Left lung (tissue), 10 donors: Measurements from ENCODE around the gene GLA. TPM values are rescaled to one million over a fixed set of nuclear protein-coding genes. Genes with fewer than 3 reads are reported as not detected.

Source experiments
- ATAC-seq: fragments of 200-7000 bp; cut with Tn5 transposase; one replicate; pipeline ENCODE4 v1.9.1; 2020; ENCODE audit warnings: moderate library complexity
- DNase-seq, 4 donors: peaks; one replicate each; pipeline ENCODE4 v3.0.0-alpha.2; 2013 to 2020
- H3K27ac ChIP-seq, 2 donors: fragments of 200-600 bp; sonication (generic) in 1 of 2; one replicate each; pipeline versions ENCODE4 v1.5.0 to v1.8.0; 2020 to 2021
- H3K27me3 ChIP-seq, 2 donors: fragments of 200-600 bp; sonication (generic) in 1 of 2; one replicate each; pipeline versions ENCODE4 v1.5.0 to v1.8.0; 2020 to 2021
- H3K36me3 ChIP-seq, 2 donors: fragments of 200-600 bp; sonication (generic) in 1 of 2; one replicate each; pipeline versions ENCODE4 v1.5.0 to v1.8.0; 2020 to 2021
- H3K4me1 ChIP-seq, 2 donors: fragments of 200-600 bp; one replicate each; pipeline ENCODE4 v1.8.0; 2021
- H3K4me3 ChIP-seq, 2 donors: fragments of 200-600 bp; sonication (generic) in 1 of 2; one replicate each; pipeline versions ENCODE4 v1.5.0 to v1.8.0; 2020 to 2021; ENCODE audit warnings: mild to moderate bottlenecking in 1 of 2
- H3K9me3 ChIP-seq, 2 donors: fragments of 200-600 bp; sonication (generic) in 1 of 2; one replicate each; pipeline versions ENCODE4 v1.5.0 to v1.8.0; 2020 to 2021
- intact Hi-C, 2 donors: fragments of 100-400 bp; cut with DNase I; formaldehyde crosslinking; loops; one replicate each; pipeline versions ENCODE4 v1.11.2 to v1.14.2; 2022
- polyA plus RNA-seq, 6 donors: library from polyadenylated mRNA; unstranded; fragments of 120-200 nt; gene quantifications; one replicate each; pipeline ENCODE4 v1.2.1, GENCODE V29; 2013; ENCODE audit not compliant: insufficient read length in 6 of 6
- total RNA-seq, 2 donors: library from RNA; stranded (reverse); fragmentation: NEBNext Ultra II Directional; extraction: Animal tissue kit (Norgen Biotek cat#: 25700); gene quantifications; one replicate each; pipeline ENCODE4 v1.2.1, GENCODE V29; 2021
- TF ChIP-seq, protein P1 (sequence below), 2 donors: fragments of 200-600 bp; sonication (generic) in 1 of 2; IDR thresholded peaks; one replicate each; pipeline versions ENCODE4 v1.5.0 to v1.8.0; 2021; ENCODE audit warnings: antibody characterized with exemption in 2 of 2
- donor health status: DM: no; HTN: yes; CAD: no.
- donor health status: DM: no; HTN: no; CAD: no.

Gene GLA
- total and polyA plus RNA-seq, 8 donors = 26.2 to 57.7 (median 28.7) TPM

DNA sequence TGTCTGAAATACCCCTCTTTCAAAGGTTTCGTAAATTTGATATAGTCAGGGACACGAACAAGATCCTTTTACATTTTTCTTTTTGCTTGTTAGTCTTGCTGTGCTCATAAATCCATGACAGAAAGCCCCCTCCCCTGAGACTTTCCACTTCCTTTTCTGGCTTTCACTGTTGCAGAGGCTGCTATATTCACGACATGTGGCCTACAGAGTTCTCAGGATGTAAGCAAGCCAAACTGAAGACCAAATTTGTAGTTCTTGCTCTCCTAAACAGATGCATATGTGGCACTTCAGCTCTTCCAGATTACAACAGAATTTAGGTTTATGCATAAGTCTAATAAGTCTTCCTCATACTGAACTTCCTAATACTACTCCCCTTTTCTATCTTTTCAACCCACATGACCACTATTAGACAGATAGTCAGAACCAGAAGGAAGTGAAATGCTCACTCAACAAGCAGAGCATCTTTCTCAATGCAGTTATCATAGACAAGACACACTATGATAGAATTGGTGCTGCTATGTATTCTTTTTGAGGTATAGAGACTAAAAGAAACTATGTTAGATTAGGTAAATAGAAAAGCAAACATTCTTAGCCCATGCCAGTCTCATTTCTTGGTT is 36.7 kb downstream of the GLA start:
- TF ChIP-seq, protein P1, sequence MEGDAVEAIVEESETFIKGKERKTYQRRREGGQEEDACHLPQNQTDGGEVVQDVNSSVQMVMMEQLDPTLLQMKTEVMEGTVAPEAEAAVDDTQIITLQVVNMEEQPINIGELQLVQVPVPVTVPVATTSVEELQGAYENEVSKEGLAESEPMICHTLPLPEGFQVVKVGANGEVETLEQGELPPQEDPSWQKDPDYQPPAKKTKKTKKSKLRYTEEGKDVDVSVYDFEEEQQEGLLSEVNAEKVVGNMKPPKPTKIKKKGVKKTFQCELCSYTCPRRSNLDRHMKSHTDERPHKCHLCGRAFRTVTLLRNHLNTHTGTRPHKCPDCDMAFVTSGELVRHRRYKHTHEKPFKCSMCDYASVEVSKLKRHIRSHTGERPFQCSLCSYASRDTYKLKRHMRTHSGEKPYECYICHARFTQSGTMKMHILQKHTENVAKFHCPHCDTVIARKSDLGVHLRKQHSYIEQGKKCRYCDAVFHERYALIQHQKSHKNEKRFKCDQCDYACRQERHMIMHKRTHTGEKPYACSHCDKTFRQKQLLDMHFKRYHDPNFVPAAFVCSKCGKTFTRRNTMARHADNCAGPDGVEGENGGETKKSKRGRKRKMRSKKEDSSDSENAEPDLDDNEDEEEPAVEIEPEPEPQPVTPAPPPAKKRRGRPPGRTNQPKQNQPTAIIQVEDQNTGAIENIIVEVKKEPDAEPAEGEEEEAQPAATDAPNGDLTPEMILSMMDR (IDR thresholded peaks at IDR 0.05) = no peak
- intact Hi-C loops = no loop called here
- no peaks in the 10 kb centered on the region for H3K9me3 ChIP-seq
- H3K4me3 ChIP-seq = no peak overlapping the region
- ATAC-seq = no peak
- DNase-seq = no peak
- no peaks in the 10 kb centered on the region for H3K27me3 ChIP-seq
- H3K4me1 ChIP-seq = no peaks in the 10 kb centered on the region
- peaks cover 0 to 5% of the 10 kb centered on the region in 2 donors for H3K36me3 ChIP-seq
- no peak overlapping the region for H3K27ac ChIP-seq

DNA sequence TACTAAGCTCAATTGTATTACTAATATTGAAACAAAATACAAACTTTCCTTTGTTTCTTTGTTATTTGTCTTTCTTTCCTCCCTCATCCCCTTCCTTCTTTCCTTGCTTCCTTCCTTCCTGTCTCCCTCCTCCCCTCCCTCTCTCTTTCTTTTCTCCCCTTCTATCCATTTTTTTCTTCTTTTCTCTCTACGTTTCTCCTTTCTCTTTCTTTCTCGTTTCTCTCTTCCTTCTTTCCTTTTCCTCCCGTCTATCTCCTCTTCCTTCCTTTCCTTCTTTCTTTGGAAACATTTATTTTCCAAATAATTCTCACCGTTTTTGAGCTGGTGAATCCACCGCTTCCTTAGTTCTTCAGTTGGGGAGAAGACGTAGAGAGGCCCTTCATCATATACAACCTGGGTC is 38.0 kb downstream of the GLA start:
- Histone ChIP-seq H3K27me3 (no peaks in the 10 kb centered on the region), H3K36me3 (peaks cover 0 to 5% of the 10 kb centered on the region in 2 donors), H3K4me1 (no peaks in the 10 kb centered on the region), H3K27ac (no peak overlapping the region), H3K4me3 (no peak overlapping the region), H3K9me3 (no peaks in the 10 kb centered on the region)
- no peak for ATAC-seq
- intact Hi-C loops = no loop called here
- no peak for DNase-seq
- TF ChIP-seq, protein P1 (IDR thresholded peaks at IDR 0.05) = no peak

DNA sequence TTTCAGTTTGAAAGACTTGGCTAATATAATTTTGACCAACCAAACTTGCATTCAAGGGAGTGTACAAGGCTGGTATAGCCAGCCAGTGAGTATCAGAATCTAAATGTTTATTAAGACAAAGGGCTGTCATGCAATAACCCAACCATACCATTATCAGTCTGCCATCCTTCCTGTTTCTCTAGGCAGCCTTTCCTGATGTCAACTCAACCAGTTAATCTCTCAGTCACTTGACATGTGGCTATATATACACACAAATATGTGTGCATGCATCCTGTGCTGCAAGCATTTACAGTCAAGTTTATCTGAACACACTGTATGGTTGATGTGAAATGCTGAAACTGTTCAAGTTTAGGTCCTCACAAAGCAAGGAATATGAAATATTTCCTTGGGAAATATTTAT is 38.9 kb downstream of the GLA start:
- TF ChIP-seq, protein P1 (IDR thresholded peaks at IDR 0.05) = no peak
- DNase-seq (no peak), ATAC-seq (no peak)
- intact Hi-C loops = no loop called here
- Histone ChIP-seq H3K4me1 (no peaks in the 10 kb centered on the region), H3K36me3 (peaks cover 0 to 5% of the 10 kb centered on the region in 2 donors), H3K27ac (no peak overlapping the region), H3K9me3 (no peaks in the 10 kb centered on the region), H3K4me3 (no peak overlapping the region), H3K27me3 (no peaks in the 10 kb centered on the region)

DNA sequence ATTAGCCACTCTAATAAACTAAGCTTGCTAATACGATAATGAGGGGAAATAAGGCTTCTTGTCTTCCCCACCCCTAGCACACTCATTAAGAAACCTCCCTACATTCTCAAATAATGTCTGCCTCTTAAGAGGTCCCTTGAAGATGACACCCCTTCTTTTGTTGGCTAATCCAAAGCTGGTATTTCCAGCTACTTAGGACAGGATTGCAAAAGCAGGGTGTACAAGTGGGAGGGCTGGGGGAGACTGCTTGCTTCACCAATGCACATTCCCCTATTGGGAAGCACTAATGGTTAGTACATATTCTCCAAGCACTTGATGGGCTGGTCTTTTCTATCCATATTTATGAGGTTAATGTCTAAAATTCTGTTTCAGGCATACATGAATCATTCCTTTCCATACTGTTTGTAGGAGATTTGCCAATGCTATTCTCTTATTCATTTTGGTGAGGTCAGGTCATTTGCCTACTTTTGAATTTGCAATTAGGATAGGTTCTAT is 42.4 kb downstream of the GLA start:
- no peaks in the 10 kb centered on the region for H3K27me3 ChIP-seq
- no peak overlapping the region for H3K27ac ChIP-seq
- ATAC-seq (no peak), DNase-seq (no peak)
- peaks cover 0 to 10% of the 10 kb centered on the region in 2 donors for H3K36me3 ChIP-seq
- intact Hi-C loops = no loop called here
- H3K9me3 ChIP-seq = no peaks in the 10 kb centered on the region
- H3K4me3 ChIP-seq = no peak overlapping the region
- H3K4me1 ChIP-seq = no peaks in the 10 kb centered on the region
- TF ChIP-seq, protein P1 (IDR thresholded peaks at IDR 0.05) = no peak

DNA sequence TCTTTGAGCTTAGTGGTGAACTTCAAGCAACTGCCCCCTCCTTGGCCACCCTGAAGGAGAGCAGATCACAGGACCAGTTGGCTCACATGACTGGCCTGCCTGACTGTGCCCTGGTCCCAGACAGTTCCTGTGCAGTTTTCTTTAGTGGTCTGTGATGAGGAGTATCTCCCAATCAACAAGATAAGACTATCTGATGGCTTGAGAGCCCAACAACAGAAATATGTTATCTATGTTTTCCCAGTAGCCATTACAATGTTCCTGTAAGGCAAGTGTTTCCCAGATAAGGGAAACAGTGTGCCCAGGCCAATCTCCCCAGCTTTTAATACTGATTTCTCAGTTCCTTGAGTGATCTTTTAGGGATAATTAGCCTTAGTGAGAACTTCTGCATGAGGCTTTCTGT is 45.0 kb downstream of the GLA start:
- Histone ChIP-seq H3K4me1 (no peaks in the 10 kb centered on the region), H3K27me3 (no peaks in the 10 kb centered on the region), H3K9me3 (no peaks in the 10 kb centered on the region), H3K27ac (no peak overlapping the region), H3K4me3 (no peak overlapping the region), H3K36me3 (peaks cover 0 to 18% of the 10 kb centered on the region in 2 donors)
- intact Hi-C loops = no loop called here
- no peak for DNase-seq
- ATAC-seq = no peak
- TF ChIP-seq, protein P1 (IDR thresholded peaks at IDR 0.05) = no peak
